Sigmoid colon (tissue), 7 donors: ENCODE data around the gene GPR160. TPM values are rescaled to one million over a fixed set of nuclear protein-coding genes. Genes with fewer than 3 reads are reported as not detected.

Experiments
- DNase-seq: peaks from one replicate; pipeline ENCODE4 v3.0.0-alpha.2; 2019
- H3K27ac ChIP-seq, 4 donors: fragments of 200-600 bp; sonication (generic); one replicate each; pipeline ENCODE4 v1.5.1; 2016 to 2019; ENCODE audit warnings: mild to moderate bottlenecking in 1 of 4
- H3K27me3 ChIP-seq, 3 donors: fragments of 200-600 bp; sonication (generic); one replicate each; pipeline ENCODE4 v1.5.1; 2019; ENCODE audit warnings: mild to moderate bottlenecking in 1 of 3
- H3K36me3 ChIP-seq, 4 donors: fragments of 200-600 bp; sonication (generic); one replicate each; pipeline ENCODE4 v1.5.1; 2016 to 2019
- H3K4me1 ChIP-seq, 4 donors: fragments of 200-600 bp; sonication (generic); one replicate each; pipeline ENCODE4 v1.5.1; 2017 to 2019
- H3K4me3 ChIP-seq, 4 donors: fragments of 200-600 bp; sonication (generic); one replicate each; pipeline ENCODE4 v1.5.1; 2017 to 2019; ENCODE audit warnings: mild to moderate bottlenecking in 2 of 4, moderate library complexity in 1 of 4
- H3K9me3 ChIP-seq, 4 donors: fragments of 200-600 bp in 3 of 4; sonication (generic) in 3 of 4; one replicate each; pipeline versions ENCODE4 v1.5.1 to v1.6.1; 2013 to 2019
- CTCF ChIP-seq, 4 experiments: fragments of 450-650 bp in 3 of 4; fragments of 200-600 bp in 1 of 4; IDR thresholded peaks; one replicate each; pipeline ENCODE4 v1.5.1; 2016 to 2019; ENCODE audit warnings: antibody characterized with exemption in 4 of 4, mild to moderate bottlenecking in 3 of 4, moderate library complexity in 2 of 4
- EP300 ChIP-seq, 4 donors: sonication (generic); formaldehyde crosslinking; IDR thresholded peaks; one replicate each; pipeline ENCODE4 v1.6.1; 2017; ENCODE audit warnings: antibody characterized with exemption in 4 of 4
- POLR2A ChIP-seq, 2 donors: fragments of 450-650 bp; IDR thresholded peaks; one replicate each; pipeline ENCODE4 v1.6.1; 2016; ENCODE audit warnings: antibody characterized with exemption in 2 of 2, mild to moderate bottlenecking in 2 of 2, moderate library complexity in 2 of 2
- POLR2AphosphoS5 ChIP-seq, 4 donors: sonication (generic); formaldehyde crosslinking; IDR thresholded peaks; one replicate each; pipeline ENCODE4 v1.6.1; 2017; ENCODE audit warnings: antibody characterized with exemption in 4 of 4
- WGBS, 2 donors: extraction: QIAGEN DNeasy Blood & Tissue Kit; methylation state at CpG; one replicate each; pipeline ENCODE4 v1.1.7; 2013; 5-methylcytosine and 5-hydroxymethylcytosine counted together
- intact Hi-C: fragments of 100-400 bp; cut with DNase I; formaldehyde crosslinking; loops from one replicate; pipeline ENCODE4 v1.15.1; 2023
- polyA plus RNA-seq, 3 donors: library from polyadenylated mRNA; stranded (reverse); fragments of 200-250 nt; gene quantifications; one replicate each; pipeline ENCODE4 v1.2.3, GENCODE V29; 2013
- total RNA-seq, 4 donors: library from RNA; depleted of rRNA; stranded (reverse); fragments of >200 nt; gene quantifications; one replicate each; pipeline ENCODE4 v1.1.0, GENCODE V29; 2016
- donor health status: healthy with polysubstance abuse.
- donor health status: Bipolar disorder and iron deficiency.
- donor health status: healthy.

The GPR160 gene
- total and polyA plus RNA-seq, 7 donors, result 0.16 to 93.7 (median 14.9) TPM; not detected in 1

- no peak overlapping the region for H3K27ac ChIP-seq
- TF ChIP-seq CTCF (IDR thresholded peaks at IDR 0.05), result no peak
- no peak for TF ChIP-seq POLR2A (IDR thresholded peaks at IDR 0.05)
- TF ChIP-seq POLR2AphosphoS5 (IDR thresholded peaks at IDR 0.05), result no peak
- no peak for TF ChIP-seq EP300 (IDR thresholded peaks at IDR 0.05)
- WGBS, 2 donors, result 13 to 66% methylated on average over 4 of the region's 4 CpGs
- H3K36me3 ChIP-seq, result no peaks in the 10 kb centered on the region
- intact Hi-C loops, result no loop called here
- H3K4me3 ChIP-seq, result no peak overlapping the region
- H3K27me3 ChIP-seq, result no peaks in the 10 kb centered on the region
- peaks cover 0 to 6% (median 0%) of the 10 kb centered on the region in 4 donors for H3K9me3 ChIP-seq
- no peak for DNase-seq
- H3K4me1 ChIP-seq, result no peaks in the 10 kb centered on the region
Measured at GRCh38 chr3:170050753-170051152, 13.0 kb downstream of the GPR160 start.

- no peak overlapping the region for H3K4me3 ChIP-seq
- H3K4me1 ChIP-seq, result no peaks in the 10 kb centered on the region
- H3K36me3 ChIP-seq, result no peaks in the 10 kb centered on the region
- H3K27ac ChIP-seq, result no peak overlapping the region
- peaks cover 0 to 6% (median 0%) of the 10 kb centered on the region in 4 donors for H3K9me3 ChIP-seq
- no peak for DNase-seq
- H3K27me3 ChIP-seq, result no peaks in the 10 kb centered on the region
- TF ChIP-seq POLR2A (IDR thresholded peaks at IDR 0.05) (no peak), POLR2AphosphoS5 (IDR thresholded peaks at IDR 0.05) (no peak), EP300 (IDR thresholded peaks at IDR 0.05) (no peak), CTCF (IDR thresholded peaks at IDR 0.05) (no peak)
- intact Hi-C loops, result no loop called here
Measured at GRCh38 chr3:170052398-170052797, 14.6 kb downstream of the GPR160 start.

GRCh38 chr3:170054204-170054603 is 16.4 kb downstream of the GPR160 start:
- WGBS, 2 donors, result 84 to 95% methylated on average over 1 of the region's 1 CpG

GRCh38 chr3:170055209-170055608 is 17.4 kb downstream of the GPR160 start:
- Histone ChIP-seq H3K4me3 (no peak overlapping the region), H3K27me3 (no peaks in the 10 kb centered on the region), H3K4me1 (no peaks in the 10 kb centered on the region), H3K9me3 (peaks cover 0 to 6% (median 0%) of the 10 kb centered on the region in 4 donors), H3K27ac (no peak overlapping the region), H3K36me3 (no peaks in the 10 kb centered on the region)
- no peak for TF ChIP-seq CTCF (IDR thresholded peaks at IDR 0.05)
- TF ChIP-seq POLR2AphosphoS5 (IDR thresholded peaks at IDR 0.05), result no peak
- no peak for TF ChIP-seq EP300 (IDR thresholded peaks at IDR 0.05)
- TF ChIP-seq POLR2A (IDR thresholded peaks at IDR 0.05), result no peak
- 77 to 79% methylated on average over 5 of the region's 5 CpGs for WGBS, 2 donors
- no peak for DNase-seq
- intact Hi-C loops, result no loop called here

More at GRCh38 chr3:170054204-170054603, 16.4 kb downstream of the GPR160 start:
- H3K27ac ChIP-seq, result no peak overlapping the region
- DNase-seq, result no peak
- TF ChIP-seq EP300 (IDR thresholded peaks at IDR 0.05) (no peak), POLR2A (IDR thresholded peaks at IDR 0.05) (no peak), CTCF (IDR thresholded peaks at IDR 0.05) (no peak), POLR2AphosphoS5 (IDR thresholded peaks at IDR 0.05) (no peak)
- H3K4me1 ChIP-seq, result no peaks in the 10 kb centered on the region
- H3K4me3 ChIP-seq, result no peak overlapping the region
- H3K36me3 ChIP-seq, result no peaks in the 10 kb centered on the region
- intact Hi-C loops, result no loop called here
- peaks cover 0 to 6% (median 0%) of the 10 kb centered on the region in 4 donors for H3K9me3 ChIP-seq
- H3K27me3 ChIP-seq, result no peaks in the 10 kb centered on the region
